CD4-positive, alpha-beta memory T cell (primary cell): Measurements from ENCODE around the gene QSOX1. TPM values are rescaled to one million over a fixed set of nuclear protein-coding genes. Genes with fewer than 3 reads are reported as not detected.
A peak's percentile ranks its signal among the peaks of the same experiment; 100 is the strongest.

Source experiments
- CTCF ChIA-PET: fragments of 350-600 bp; sonication (Branson Sonifier 250); formaldehyde crosslinking; loops from one replicate; lab custom pipeline; 2021; ENCODE audit warnings: inconsistent platforms; ENCODE audit not compliant: partially characterized antibody; lab: Charles Lee
- POLR2A ChIA-PET: fragments of 350-600 bp; sonication (Branson Sonifier 250); formaldehyde crosslinking; loops from one replicate; lab custom pipeline; 2021; ENCODE audit not compliant: partially characterized antibody; lab: Charles Lee
- DNase-seq, 5 donors: peaks; one replicate each; pipeline versions ENCODE4 v3.0.0 to v3.0.0-alpha.2; 2020 to 2022; ENCODE audit warnings: mixed read lengths in 1 of 5
- H3K27ac ChIP-seq: one replicate; pipeline ENCODE4 v1.7.0; 2013; ENCODE audit warnings: low read depth, low read length
- H3K27me3 ChIP-seq: 2 replicates; pipeline ENCODE4 v1.7.0; 2013; ENCODE audit warnings: mild to moderate bottlenecking, low read length, moderate library complexity; ENCODE audit not compliant: insufficient read depth
- H3K36me3 ChIP-seq: 2 replicates; pipeline ENCODE4 v1.7.0; 2013; ENCODE audit warnings: mild to moderate bottlenecking, low read length, moderate library complexity; ENCODE audit not compliant: insufficient read depth
- H3K4me1 ChIP-seq: 2 replicates; pipeline ENCODE4 v1.7.0; 2013; ENCODE audit warnings: mild to moderate bottlenecking, low read length, moderate library complexity; ENCODE audit not compliant: insufficient read depth
- H3K4me3 ChIP-seq, 2 donors: one replicate each; pipeline ENCODE4 v1.7.0; 2013; ENCODE audit warnings: low read length in 2 of 2, mild to moderate bottlenecking in 1 of 2
- H3K9me3 ChIP-seq, 2 donors: one replicate each; pipeline ENCODE4 v1.7.0; 2013; ENCODE audit warnings: low read length in 2 of 2, control low read depth in 1 of 2; ENCODE audit not compliant: control insufficient read depth in 1 of 2
- H3K27ac Mint-ChIP-seq, 7 donors: one replicate each; pipeline ENCODE4 v1.8.0; 2020 to 2021; ENCODE audit warnings: mixed read lengths in 7 of 7, mild to moderate bottlenecking in 6 of 7, inconsistent platforms in 3 of 7, moderate library complexity in 3 of 7
- H3K27me3 Mint-ChIP-seq, 2 donors: one replicate each; pipeline ENCODE4 v1.8.0; 2020 to 2021; ENCODE audit warnings: mixed read lengths in 2 of 2
- H3K36me3 Mint-ChIP-seq, 2 donors: one replicate each; pipeline ENCODE4 v1.8.0; 2020 to 2021; ENCODE audit warnings: mixed read lengths in 2 of 2, inconsistent platforms in 1 of 2, mild to moderate bottlenecking in 1 of 2
- H3K4me1 Mint-ChIP-seq, 4 donors: one replicate each; pipeline ENCODE4 v1.8.0; 2020 to 2021; ENCODE audit warnings: mixed read lengths in 4 of 4, mild to moderate bottlenecking in 1 of 4
- H3K4me3 Mint-ChIP-seq, 8 donors: one replicate each; pipeline ENCODE4 v1.8.0; 2020 to 2021; ENCODE audit warnings: mixed read lengths in 8 of 8, mild to moderate bottlenecking in 7 of 8, moderate library complexity in 6 of 8, inconsistent platforms in 3 of 8
- H3K9me3 Mint-ChIP-seq, 8 donors: one replicate each; pipeline ENCODE4 v1.8.0; 2020 to 2021; ENCODE audit warnings: mixed read lengths in 8 of 8, mild to moderate bottlenecking in 5 of 8, inconsistent platforms in 3 of 8, moderate library complexity in 1 of 8
- intact Hi-C: fragments of 100-400 bp; cut with micrococcal nuclease; formaldehyde crosslinking; loops from one replicate; pipeline ENCODE4 v1.15.1; 2023
- polyA plus RNA-seq, 2 donors: library from polyadenylated mRNA; unstranded; fragments of 300-500 nt; fragmentation: Illumina TruSeq; gene quantifications; one replicate each; pipeline ENCODE4 v1.2.3, GENCODE V29; 2021
- total RNA-seq, 2 experiments: library from RNA; stranded (reverse); gene quantifications; one replicate each; pipeline ENCODE4 v1.2.3, GENCODE V29; 2021

The QSOX1 gene
- total and polyA plus RNA-seq, 4 experiments from 2014 or later: 10.7 to 25.1 (median 17.7) TPM

GRCh38 chr1:180228648-180229482, 74.2 kb downstream of the QSOX1 start:
- H3K27ac Mint-ChIP-seq: peak overlapping the region in 1 of 7 donors; percentile 7
- ChIA-PET POLR2A (no interaction called here), CTCF (no interaction called here)
- no peaks in the 10 kb centered on the region for H3K36me3 Mint-ChIP-seq
- Histone ChIP-seq H3K36me3 (no peaks in the 10 kb centered on the region), H3K4me1 (peaks cover 36% of the 10 kb centered on the region), H3K9me3 (no peaks in the 10 kb centered on the region), H3K4me3 (peak overlapping the region in 1 of 2 donors; percentile 31), H3K27ac (no peak overlapping the region), H3K27me3 (peaks cover 71% of the 10 kb centered on the region)
- H3K27me3 Mint-ChIP-seq: peaks cover 50 to 51% of the 10 kb centered on the region in 2 donors
- intact Hi-C loops: no loop called here
- peaks cover 0 to 1% (median 0%) of the 10 kb centered on the region in 8 donors for H3K9me3 Mint-ChIP-seq
- peak overlapping the region; percentile 66 to 82 (median 76) for H3K4me3 Mint-ChIP-seq
- H3K4me1 Mint-ChIP-seq: peaks cover 10 to 33% (median 15%) of the 10 kb centered on the region in 4 donors
- DNase-seq: no peak

DNA sequence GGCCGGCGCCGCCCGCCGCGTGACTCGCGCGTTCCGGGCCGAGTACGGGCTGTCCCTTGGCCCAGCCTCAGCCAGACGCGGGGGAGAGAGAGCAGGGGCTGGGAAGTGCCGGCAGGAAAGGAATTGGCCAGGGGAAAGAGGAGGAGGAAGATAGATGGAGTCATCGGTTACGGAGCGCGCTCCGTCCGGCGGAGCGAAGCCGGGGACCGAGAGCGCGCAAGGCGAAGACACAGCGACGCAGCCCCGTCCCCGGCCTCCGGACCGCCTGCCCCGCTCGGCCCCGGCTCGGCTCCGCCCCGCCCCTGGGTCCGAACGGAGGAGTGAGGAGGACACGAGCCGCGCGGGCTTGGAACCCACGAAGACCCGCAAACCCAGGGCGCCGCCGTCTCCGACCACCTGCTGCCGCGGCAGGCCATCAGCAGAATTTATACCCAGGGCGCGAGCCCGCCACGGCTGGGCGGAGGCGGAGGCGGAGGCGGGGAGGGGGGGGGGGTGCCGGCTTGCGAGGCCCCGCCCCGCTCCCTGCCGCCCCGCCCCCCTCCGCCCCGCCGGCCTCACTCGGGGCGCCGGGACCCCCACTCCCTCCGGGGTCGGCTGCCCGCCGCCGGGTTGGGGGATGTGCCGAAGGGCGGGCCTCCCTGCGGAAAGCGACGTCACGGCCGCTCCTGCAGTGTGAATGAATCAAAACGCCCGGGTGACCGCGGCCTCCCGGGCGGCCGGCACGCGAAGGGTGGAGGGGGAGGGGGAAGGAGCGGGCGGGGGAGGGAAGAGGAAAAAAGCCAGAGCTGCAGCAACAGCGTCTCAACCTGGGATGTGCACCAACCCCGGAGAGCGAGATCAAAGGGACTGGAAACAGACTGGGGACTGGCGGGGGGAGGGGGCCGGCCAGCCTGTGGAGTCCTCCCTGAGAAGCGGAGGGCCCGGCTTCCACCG, 75.1 kb downstream of the QSOX1 start, which contains the start of gene LHX4:
TSS of gene LHX4 (plus strand) at position 782 of the 933 bp plus-strand sequence. CDS start 266 bp downstream, outside the sequence.
- Mint-ChIP-seq H3K9me3 (peaks cover 0 to 1% (median 0%) of the 10 kb centered on the region in 8 donors), H3K27ac (no peak within 1 kb of the TSS), H3K4me1 (peaks cover 13 to 42% (median 23%) of the 10 kb centered on the region in 4 donors), H3K36me3 (no peaks in the 10 kb centered on the region), H3K27me3 (peaks cover 49 to 52% of the 10 kb centered on the region in 2 donors), H3K4me3 (peak within 1 kb of the TSS; percentile 75 to 85 (median 81))
- no peak for DNase-seq
- peaks cover 72% of the 10 kb centered on the region for H3K27me3 ChIP-seq
- H3K27ac ChIP-seq: no peak within 1 kb of the TSS
- peaks cover 43% of the 10 kb centered on the region for H3K4me1 ChIP-seq
- peak within 1 kb of the TSS; percentile 22 to 35 for H3K4me3 ChIP-seq
- no peaks in the 10 kb centered on the region for H3K36me3 ChIP-seq
- POLR2A ChIA-PET: no interaction called here
- CTCF ChIA-PET: no interaction called here
- intact Hi-C loops: no loop called here
- H3K9me3 ChIP-seq: no peaks in the 10 kb centered on the region

GRCh38 chr1:180230416-180230790, 75.7 kb downstream of the QSOX1 start:
- Mint-ChIP-seq H3K4me3 (peak overlapping the region; percentile 73 to 85 (median 80)), H3K36me3 (no peaks in the 10 kb centered on the region), H3K9me3 (peaks cover 0 to 1% (median 0%) of the 10 kb centered on the region in 8 donors), H3K27me3 (peaks cover 47 to 51% of the 10 kb centered on the region in 2 donors), H3K4me1 (peaks cover 13 to 49% (median 26%) of the 10 kb centered on the region in 4 donors), H3K27ac (no peak overlapping the region)
- peaks cover 50% of the 10 kb centered on the region for H3K4me1 ChIP-seq
- ChIA-PET CTCF (no interaction called here), POLR2A (no interaction called here)
- peak overlapping the region; percentile 22 to 35 for H3K4me3 ChIP-seq
- no peaks in the 10 kb centered on the region for H3K36me3 ChIP-seq
- H3K27me3 ChIP-seq: peaks cover 76% of the 10 kb centered on the region
- H3K27ac ChIP-seq: no peak overlapping the region
- intact Hi-C loops: no loop called here
- DNase-seq: no peak
- H3K9me3 ChIP-seq: no peaks in the 10 kb centered on the region

DNA sequence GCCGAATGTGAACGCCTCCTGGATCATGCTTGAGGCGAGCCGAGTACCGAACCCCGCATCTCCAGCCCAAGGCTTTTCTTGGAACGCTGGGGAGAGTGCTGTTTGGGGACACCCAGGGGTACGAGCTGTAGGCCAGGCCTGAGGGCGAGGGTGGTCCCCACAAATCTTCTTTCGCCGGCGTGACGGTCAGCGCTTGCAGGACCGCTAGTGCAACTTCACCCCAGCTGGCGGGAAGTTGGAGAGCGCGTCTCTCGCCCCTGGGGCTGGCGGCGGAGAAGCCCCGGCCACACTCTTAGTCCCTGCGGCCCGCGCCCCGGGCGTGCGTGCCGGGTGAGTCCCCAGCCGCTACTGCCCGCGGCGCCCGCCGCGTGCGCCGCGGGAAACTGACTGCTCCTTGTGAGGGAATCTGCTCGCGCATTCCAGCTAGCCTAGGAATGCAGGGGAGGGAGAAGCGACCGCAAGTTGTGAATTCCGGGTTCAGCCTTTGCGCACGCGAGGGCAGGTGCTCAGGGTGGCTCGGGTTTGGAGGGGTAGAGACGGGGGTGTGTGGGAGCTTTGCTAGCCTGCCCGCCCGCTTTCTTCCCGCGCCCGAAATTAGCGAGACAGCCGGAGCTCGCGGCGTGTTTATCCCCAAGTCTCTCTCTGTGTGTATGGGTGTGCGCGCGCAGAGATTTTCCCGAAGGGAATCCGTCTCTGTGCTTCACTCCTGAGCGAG, 76.3 kb downstream of the QSOX1 start:
- Mint-ChIP-seq H3K4me3 (peak overlapping the region; percentile 73 to 85 (median 80)), H3K27ac (no peak overlapping the region), H3K27me3 (peaks cover 51 to 52% of the 10 kb centered on the region in 2 donors), H3K9me3 (peaks cover 0 to 1% (median 0%) of the 10 kb centered on the region in 8 donors), H3K36me3 (no peaks in the 10 kb centered on the region), H3K4me1 (peaks cover 16 to 54% (median 30%) of the 10 kb centered on the region in 4 donors)
- no peak for DNase-seq
- ChIA-PET POLR2A (interaction anchor here (1.1 kb wide), 1 partner anchor 13 kb away, joined by 3 read pairs; no protein-coding TSS in a partner anchor), CTCF (interaction anchor here (1.0 to 1.4 kb wide), 2 partner anchors 9 to 416 kb away, joined by 3 to 4 read pairs; no protein-coding TSS in a partner anchor)
- Histone ChIP-seq H3K36me3 (no peaks in the 10 kb centered on the region), H3K4me1 (peaks cover 55% of the 10 kb centered on the region), H3K27me3 (peaks cover 78% of the 10 kb centered on the region), H3K9me3 (no peaks in the 10 kb centered on the region), H3K27ac (no peak overlapping the region), H3K4me3 (peak overlapping the region; percentile 22 to 35)
- intact Hi-C loops: no loop called here

DNA sequence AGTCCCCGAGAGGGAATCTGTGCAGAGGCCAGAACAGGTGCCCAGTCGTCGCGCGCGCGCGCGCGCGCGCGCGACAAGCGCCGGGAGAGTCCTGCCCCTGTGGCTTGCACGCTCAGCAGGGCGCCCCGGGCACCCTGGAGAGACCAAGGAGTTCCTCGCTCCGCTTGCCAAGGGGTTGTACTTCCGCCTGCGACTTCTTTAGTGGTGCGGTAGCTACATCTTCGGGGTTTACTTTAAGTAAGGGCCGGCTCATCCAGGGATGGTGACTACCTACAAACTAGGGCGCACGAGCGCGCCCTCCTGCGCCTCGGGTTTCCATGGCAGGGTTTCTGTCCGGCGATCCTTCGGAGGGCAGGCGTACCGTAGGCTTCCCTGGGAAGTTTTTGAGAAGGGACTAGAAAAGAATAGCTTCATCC, 76.8 kb downstream of the QSOX1 start:
- no peak overlapping the region for H3K27ac Mint-ChIP-seq
- Histone ChIP-seq H3K27me3 (peaks cover 78% of the 10 kb centered on the region), H3K4me3 (peak overlapping the region in 1 of 2 donors; percentile 35), H3K27ac (no peak overlapping the region), H3K9me3 (no peaks in the 10 kb centered on the region), H3K4me1 (peaks cover 58% of the 10 kb centered on the region), H3K36me3 (no peaks in the 10 kb centered on the region)
- peaks cover 0 to under 1% of the 10 kb centered on the region in 2 donors for H3K36me3 Mint-ChIP-seq
- peaks cover 52 to 56% of the 10 kb centered on the region in 2 donors for H3K27me3 Mint-ChIP-seq
- intact Hi-C loops: no loop called here
- CTCF ChIA-PET: interaction anchor here (1.0 to 1.4 kb wide), 3 partner anchors 9 to 417 kb away, joined by 3 to 4 read pairs (median 3); no protein-coding TSS in a partner anchor
- H3K9me3 Mint-ChIP-seq: peaks cover 0 to 3% (median 0%) of the 10 kb centered on the region in 8 donors
- POLR2A ChIA-PET: interaction anchor here (1.1 kb wide), 1 partner anchor 13 kb away, joined by 3 read pairs; no protein-coding TSS in a partner anchor
- H3K4me3 Mint-ChIP-seq: peak overlapping the region; percentile 58 to 86 (median 77)
- no peak for DNase-seq
- peaks cover 20 to 60% (median 35%) of the 10 kb centered on the region in 4 donors for H3K4me1 Mint-ChIP-seq

DNA sequence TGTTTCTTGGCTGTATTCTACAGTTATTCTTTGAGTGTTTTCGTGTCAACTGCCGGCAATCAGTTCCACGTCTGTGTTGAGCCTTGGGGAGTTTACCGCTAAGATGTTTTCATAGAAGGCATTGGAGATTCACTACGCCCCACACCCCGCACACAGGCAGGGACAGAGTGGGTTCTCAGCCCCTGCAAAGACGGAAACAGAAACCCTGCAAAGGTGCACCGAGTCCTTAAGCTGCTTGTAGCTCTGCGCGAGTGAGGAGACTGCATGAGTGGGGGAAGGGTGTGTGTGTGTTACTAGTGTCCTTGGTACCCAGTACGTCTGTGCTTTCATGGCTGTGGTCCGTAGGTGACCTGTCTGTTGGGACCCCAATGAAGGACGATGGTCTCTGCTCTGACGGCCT, 77.3 kb downstream of the QSOX1 start:
- POLR2A ChIA-PET: interaction anchor here (1.1 kb wide), 1 partner anchor 12 kb away, joined by 3 read pairs; no protein-coding TSS in a partner anchor
- no peaks in the 10 kb centered on the region for H3K9me3 ChIP-seq
- no peaks in the 10 kb centered on the region for H3K36me3 ChIP-seq
- Mint-ChIP-seq H3K4me1 (peaks cover 20 to 64% (median 38%) of the 10 kb centered on the region in 4 donors), H3K27ac (no peak overlapping the region), H3K4me3 (peak overlapping the region; percentile 58 to 86 (median 77)), H3K36me3 (peaks cover 0 to 1% of the 10 kb centered on the region in 2 donors), H3K27me3 (peaks cover 53 to 58% of the 10 kb centered on the region in 2 donors), H3K9me3 (peaks cover 0 to 4% (median 0%) of the 10 kb centered on the region in 8 donors)
- H3K4me3 ChIP-seq: no peak overlapping the region
- intact Hi-C loops: no loop called here
- no peak for DNase-seq
- CTCF ChIA-PET: interaction anchor here (1.0 to 1.4 kb wide), 3 partner anchors 10 to 417 kb away, joined by 3 to 4 read pairs (median 3); no protein-coding TSS in a partner anchor
- no peak overlapping the region for H3K27ac ChIP-seq
- peaks cover 58% of the 10 kb centered on the region for H3K4me1 ChIP-seq
- peaks cover 78% of the 10 kb centered on the region for H3K27me3 ChIP-seq
